ENCODE measurements around the gene DDX52.

The DDX52 gene

DNA sequence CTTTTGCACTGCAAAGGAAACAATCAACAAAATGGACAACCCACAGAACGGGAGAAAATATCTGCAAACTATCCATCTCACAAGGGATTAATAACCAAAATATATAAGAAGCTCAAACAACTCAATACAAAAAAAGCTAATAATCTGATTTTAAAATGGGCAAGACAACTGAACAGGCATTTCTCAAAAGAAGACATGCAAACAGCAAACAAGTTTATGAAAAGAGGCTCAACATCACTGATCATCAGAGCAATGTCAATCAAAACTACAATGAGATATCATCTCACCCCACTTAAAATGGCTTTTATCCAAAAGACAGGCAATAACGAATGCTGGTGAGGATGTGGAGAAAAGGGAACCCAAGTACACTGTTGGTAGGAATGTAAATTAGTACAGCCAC lies 68.8 kb downstream of the DDX52 start:
- DNase-seq = no peak

- DNase-seq = no peak
These were observed 71.6 kb downstream of the DDX52 start for GRCh38 chr17:37571674-37572073.

- DNase-seq = peak; percentile 24
These were observed 72.6 kb downstream of the DDX52 start for GRCh38 chr17:37570527-37571093.

DNA sequence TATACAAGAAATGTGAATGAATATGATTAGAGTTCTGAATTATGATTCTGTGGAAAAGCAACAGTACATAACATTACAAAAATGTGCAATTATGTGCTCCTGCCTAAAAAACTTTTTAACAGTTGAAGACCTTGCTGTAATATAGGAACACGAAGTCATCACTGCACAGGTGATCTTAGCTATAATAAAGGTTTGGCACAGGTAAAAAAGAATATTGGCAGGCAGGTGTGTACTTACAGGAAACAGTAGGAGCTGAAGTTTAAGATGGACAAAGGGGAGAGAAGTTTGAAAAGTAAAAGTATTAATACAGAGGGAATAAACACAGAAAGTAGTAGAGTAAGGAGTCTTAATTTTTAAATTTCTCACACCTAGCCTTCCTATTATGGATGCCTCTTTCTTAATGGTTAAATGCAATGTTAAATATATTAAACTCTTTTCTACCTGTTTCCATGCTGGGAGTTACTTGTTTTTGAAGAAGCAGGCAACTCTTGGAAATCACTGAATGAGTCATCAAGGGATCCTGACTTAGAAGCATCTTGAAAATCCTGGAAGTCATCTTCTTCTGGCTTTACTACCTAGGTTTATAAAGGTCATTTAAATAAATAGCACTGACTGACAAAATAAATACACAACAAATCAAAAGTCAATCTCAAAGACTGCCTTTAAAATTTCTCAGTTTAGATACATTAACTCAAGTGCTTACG lies 74.7 kb downstream of the DDX52 start:
- no peak for DNase-seq

GRCh38 chr17:37567538-37567937 lies 75.7 kb downstream of the DDX52 start:
- DNase-seq = no peak

DNA sequence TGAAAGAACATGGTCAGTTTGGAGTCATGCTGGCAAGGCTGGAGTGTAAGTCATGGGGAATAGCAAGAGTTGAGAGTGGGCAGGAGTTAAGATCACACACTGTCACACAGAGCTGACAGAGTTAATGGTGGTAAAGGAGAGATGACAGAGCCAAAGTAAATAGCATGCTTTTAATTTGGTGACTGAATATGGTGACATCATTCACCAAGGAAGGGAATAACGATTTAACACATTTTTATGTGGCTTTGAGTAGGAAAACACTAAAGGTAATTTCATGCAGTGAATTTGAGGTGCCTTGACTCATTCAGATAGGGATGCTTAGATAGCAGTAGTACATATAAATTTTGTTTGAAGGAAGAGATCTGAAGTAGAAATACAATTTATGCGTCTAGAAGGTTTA lies 76.1 kb downstream of the DDX52 start:
- DNase-seq = no peak

GRCh38 chr17:37564252-37564651 lies 79.0 kb downstream of the DDX52 start:
- no peak for DNase-seq

DNA sequence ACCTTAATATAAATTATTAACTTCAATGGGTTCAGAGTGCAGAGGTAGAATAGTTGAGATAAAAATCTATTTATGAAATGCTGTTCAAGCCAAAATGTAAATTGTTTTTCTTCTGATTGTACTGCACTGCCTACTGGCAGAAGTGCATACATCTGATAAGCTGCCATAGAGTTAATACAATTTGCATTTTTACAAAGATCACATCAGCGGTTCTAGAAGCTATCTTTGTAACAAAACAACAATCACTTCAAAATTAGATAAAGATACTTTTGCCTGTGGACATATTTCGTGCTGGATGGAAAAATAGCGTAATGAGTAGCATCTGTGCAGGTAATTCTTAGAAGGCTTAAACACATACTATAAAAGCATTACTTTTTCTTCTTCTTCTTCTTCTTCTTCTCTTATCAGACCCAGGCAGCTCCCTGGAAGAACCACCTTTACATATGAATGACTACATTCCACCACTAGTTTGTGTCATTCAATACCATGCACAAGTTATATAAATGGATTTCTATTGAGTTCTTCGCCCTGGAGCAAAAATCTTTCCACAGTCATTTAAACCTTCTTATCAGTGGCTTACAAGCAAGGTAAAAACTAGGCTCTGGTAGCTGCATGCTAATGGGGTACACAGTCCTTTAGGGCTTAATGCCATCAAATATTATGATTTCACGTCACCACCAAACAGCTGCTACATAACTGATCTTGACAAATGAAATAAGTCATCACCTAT lies 81.1 kb downstream of the DDX52 start:
- DNase-seq = no peak
